GM18502 (cell line): ENCODE data around the gene SLFN11.
"Not testable (repeated sequence)": the region's sequence is repeated elsewhere in the genome, so short reads cannot be mapped to it uniquely, and the experiment has no call there.

Experiments used
- ATAC-seq: cut with Tn5 transposase; IDR thresholded peaks from one replicate; pipeline ENCODE4 v1.9.1; 2021; ENCODE audit warnings: mild to moderate bottlenecking; ENCODE audit not compliant: unreplicated experiment, poor library complexity

Gene SLFN11

DNA sequence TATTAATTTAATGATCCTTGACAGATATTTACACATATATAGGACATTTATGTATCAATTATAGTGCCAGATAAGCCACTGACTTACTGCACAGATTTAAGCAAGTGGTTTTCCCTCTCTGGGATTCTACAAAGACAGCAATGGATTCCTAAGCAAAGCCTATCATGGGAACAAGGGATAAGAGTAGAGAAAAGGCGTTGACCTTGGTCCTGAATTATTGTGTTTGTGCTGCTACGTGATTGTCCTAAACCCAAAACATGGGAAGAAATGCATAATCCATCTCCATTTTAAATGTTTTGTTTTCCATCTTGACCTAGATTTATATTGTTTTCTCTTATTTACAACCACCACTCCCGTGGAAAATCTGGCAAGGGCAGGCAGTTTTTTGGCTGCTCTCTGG, 14.0 kb downstream of the SLFN11 start:
- no peak for ATAC-seq

DNA sequence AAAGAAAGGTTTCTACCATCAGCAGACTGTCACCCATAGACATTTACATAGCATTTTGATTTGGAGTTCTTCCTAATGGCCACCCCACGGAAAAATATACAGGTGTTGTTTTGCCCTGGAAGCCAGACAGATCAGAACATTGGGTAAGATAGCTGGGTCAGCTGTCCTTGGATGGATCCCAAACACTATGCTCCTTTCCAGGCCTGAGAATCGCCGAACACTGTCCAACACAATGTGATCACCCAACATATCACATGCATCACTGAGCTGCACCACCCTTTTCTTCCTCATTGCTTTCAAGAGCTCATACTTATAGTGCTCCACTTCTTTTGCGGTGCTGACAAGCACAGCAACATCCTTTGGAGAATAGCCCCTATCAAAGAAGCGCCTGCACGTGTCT, 21.1 kb downstream of the SLFN11 start:
- no peak for ATAC-seq

DNA sequence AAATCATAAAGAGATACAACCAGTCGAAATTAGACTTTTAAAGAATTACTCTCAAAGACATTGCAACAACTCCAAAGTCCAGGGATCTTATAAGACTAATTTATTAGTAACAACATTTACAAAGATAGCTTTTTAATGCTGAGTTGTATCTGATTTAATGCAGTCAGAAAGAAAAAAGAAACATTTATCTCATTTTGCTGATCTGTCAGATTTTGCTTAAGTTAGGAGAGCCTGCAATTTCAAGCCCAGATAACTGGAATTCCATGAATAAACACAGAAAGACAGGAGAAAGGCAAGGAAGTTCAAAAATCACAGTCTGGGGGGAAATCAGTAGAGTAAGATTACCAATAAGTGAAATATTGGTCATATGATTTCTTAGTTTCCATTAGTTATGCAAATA, 22.9 kb downstream of the SLFN11 start:
- no peak for ATAC-seq

DNA sequence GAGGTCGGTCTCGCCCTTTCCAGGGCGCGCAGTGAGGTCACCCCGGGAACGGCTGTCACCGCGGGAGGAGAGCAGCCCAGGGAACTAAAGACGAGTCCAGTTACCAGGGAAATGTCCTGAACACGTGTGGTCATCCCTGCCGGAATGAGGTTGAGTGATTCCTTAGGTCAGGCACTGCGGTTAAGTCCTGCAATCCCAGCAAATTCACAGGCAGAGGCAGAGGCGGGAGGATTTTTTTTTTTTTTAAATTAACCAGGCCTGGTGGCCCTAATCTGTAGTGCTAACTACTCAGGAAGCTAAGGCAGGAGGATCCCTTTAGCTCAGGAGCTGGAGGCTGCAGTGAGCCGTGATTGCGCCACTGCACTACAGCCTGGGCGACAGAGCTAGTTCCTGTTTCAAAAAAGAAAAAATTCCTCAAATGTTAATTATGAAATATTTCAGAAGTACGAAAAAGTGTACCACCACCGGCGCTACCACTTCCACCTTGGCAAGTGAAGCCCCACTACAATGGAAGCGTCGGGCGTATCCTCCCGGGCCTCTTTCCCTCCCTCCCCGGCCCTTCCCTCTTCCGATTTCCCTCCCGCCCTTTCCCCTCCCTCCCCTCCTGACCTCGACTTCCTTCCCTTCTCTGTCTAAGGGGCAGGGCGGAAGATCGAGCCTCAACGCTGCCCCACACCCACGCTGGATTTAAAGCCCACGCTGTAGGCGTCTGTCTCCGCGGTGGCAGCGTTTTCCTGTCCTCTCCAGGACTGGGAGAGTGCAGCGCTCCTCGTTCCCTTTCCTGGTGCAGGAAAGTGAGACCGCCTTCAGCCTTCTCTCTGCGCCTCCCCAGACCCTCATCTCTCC, 27.3 kb downstream of the SLFN11 start:
- ATAC-seq, result no peak

DNA sequence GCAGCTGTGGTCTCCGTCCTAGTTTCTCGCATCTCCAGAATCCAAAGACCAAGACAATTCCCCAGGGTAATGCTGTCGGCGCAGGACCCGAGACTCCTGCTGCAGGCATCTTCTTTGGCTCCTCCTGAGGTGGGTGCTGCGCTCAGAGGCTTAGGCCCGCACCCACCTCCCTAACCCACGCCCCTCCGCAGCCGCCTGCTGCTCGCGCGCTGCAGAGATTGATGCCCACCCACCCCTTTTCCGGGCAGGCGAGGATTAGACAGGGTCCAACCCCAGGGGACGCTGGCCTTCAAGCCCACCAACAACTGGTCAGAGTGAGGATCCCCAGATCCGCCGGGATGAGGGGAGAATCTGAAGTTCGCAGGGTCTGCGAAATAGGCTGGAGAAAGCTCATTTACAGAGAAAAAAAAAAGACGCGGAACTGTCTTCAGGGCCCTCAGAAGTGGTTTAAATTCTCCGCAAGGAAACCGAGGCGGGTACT, 27.9 kb downstream of the SLFN11 start:
- no peak for ATAC-seq

DNA sequence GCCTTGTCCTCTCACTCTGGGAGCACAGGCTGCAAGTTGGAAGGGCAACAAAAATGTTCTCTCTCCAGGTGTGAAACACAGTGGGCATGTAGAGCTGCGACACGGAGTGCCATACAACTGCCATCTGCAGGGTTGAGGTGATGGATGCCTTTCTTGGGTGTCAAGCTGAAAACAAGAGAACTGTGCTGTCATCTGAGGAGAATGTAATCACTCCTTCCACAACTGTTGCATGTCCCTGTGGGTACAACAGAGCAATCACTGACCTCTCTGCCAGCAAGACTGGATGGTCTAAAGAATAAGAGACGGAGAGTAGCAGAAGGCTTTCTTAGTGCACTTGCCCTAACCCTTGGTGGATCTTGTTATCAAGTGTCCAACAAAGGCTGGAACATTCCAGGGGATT, 29.2 kb downstream of the SLFN11 start:
- ATAC-seq, result no peak

DNA sequence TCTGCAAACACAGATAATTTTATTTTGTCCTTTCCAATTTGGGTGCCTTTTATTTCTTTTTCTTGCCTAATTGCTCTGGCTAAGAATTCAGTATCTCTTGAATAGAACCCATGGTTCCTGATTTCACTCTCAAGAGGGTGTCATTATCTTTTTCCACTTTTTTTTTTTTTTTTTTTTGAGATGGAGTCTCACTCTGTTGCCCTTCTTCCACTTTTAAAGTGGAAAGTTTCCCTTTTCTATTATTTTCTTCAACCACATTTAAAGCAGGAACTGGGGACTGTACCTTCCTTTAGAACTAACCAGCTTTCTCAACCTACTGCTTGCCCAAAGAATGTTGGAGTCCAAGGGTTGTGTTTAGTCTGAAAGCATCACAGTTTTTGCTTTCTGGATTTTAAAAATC, 31.1 kb downstream of the SLFN11 start:
- ATAC-seq, result no peak

DNA sequence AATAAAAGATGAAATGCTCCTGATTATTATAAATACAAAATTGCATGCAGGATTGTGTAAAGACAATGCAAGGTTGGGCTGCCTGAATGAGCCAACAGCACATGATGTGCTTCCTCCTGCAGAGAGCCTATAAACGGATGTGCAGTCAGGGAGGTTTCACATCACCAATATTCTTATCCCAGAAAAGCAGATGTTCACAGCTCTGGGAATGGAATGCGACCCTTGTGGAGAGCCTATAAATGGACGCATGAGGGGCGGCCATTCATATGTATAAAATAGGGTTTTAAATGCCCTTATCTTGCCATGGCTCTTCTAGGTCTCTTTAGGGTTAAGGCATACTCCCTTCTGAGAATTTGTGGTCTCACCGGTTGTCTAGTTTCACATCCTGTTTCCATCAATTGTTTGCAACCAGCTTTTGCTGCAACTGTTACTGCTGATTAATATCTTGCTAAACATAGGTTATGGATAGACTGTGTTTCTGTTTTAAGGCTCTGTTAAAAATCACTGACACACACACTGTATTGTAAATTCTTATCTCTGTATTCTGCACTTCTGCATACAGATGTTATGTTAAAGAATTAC, 31.9 kb downstream of the SLFN11 start:
- ATAC-seq, result no peak

DNA sequence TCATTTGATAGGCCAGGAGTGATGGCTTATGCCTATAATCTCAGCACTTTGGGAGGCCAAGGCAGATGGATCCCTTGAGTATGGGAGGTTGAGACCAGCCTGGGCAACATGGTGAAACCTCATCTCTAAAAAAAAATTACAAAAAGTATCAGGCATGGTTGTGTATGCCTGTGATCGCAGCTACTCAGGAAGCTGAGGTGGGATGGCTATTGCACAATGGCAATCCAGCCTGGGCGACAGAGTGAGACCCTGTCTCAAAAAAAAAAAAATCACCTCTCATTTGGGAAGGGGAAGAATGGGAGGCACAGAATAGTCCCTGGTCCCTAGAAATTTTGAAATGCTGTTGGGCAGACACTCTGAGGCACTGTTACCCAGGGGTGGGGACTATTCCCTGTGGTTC, 35.2 kb downstream of the SLFN11 start:
- ATAC-seq, result no peak

DNA sequence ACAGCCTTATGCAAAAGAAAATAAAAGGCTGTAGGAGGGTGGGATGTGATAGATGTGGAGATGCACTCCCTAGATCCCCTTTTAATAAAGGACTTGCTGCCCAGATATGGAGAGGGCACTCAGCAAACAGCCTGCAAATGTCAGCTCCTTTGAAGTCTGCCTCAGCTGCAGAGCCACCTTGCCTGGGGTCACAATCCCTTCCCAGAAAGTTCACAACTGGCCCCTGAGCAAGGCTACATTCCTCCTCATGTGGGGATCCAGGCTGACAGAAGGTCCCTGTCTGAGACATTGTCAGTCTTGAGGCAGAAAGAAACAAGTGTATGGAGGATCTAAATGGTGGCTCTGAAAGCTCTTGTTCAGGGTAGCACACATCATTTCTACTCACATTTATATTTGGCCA, 36.1 kb downstream of the SLFN11 start:
- ATAC-seq, result no peak

DNA sequence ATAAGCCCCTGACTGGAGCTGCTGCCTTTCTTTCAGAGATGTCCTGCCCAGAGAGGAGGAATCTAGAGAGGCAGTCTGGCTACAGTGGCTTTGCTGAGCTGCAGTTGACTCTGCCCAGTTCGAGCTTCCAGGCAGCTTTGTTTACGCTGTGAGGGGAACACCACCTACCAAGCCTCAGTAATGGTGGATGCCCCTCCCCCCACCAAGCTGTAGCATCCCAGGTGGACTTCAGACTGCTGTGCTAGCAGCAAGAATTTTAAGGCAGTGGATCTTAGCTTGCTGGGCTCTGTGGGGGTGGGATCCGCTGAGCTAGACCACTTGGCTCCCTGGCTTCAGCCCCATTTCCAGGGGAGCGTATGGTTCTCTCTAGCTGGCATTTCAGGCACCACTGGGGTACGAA, 39.8 kb downstream of the SLFN11 start:
- not testable (repeated sequence) for ATAC-seq

DNA sequence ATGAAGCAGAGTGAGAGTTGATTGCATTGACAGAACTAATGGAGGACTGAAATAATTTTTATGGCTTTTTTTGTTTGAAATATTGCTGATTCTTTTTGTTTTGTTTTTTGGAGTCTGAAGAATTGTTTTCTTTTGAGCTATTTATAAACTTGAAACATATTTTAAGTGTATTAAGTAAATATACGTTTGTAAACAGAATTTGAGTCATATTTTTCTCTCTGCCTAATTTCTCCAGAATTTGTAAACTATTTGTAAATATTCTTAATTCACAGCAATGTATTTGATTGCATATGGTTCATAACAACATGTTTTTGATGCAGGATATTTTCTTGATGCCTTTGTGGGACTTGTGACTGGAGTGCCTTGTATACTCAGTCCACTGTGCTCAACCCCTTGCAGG, 50.7 kb downstream of the SLFN11 start:
- no peak for ATAC-seq

DNA sequence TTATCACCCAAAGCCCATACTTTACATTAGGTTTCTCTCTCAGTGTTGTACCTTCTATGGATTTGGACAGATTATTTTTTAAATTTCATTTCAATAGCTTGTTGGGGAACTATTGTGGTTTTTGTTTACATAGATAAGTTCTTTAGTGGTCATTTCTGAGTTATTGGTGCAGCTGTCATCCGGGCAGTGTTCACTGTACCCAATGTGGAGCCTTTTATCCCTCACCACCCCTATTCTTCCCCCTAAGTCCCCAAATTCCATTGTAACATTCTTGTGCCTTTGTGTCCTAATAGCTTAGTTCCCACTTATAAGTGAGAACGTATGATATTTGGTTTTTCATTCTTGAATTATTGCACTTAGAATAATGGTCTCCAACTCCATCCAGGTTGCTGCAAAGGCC, 57.5 kb downstream of the SLFN11 start:
- no peak for ATAC-seq

DNA sequence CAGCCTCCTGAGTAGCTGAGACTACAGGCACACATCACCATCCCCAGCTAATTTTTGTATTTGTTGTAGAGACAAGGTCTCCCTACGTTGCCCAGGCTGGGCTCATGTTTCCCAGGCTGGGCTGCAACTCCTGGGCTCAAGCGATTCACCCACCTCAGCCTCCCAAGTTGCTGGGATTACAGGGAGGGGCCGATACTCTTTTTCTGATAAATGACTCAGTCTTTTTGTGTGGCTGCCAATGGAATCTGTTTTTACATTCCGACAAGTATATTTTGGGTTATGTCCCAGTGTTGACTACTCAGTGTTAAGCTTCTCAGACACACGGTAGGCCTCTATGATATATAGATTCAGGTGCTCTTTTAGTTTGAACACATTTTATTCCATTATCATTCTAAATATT, 58.1 kb downstream of the SLFN11 start:
- ATAC-seq, result no peak

DNA sequence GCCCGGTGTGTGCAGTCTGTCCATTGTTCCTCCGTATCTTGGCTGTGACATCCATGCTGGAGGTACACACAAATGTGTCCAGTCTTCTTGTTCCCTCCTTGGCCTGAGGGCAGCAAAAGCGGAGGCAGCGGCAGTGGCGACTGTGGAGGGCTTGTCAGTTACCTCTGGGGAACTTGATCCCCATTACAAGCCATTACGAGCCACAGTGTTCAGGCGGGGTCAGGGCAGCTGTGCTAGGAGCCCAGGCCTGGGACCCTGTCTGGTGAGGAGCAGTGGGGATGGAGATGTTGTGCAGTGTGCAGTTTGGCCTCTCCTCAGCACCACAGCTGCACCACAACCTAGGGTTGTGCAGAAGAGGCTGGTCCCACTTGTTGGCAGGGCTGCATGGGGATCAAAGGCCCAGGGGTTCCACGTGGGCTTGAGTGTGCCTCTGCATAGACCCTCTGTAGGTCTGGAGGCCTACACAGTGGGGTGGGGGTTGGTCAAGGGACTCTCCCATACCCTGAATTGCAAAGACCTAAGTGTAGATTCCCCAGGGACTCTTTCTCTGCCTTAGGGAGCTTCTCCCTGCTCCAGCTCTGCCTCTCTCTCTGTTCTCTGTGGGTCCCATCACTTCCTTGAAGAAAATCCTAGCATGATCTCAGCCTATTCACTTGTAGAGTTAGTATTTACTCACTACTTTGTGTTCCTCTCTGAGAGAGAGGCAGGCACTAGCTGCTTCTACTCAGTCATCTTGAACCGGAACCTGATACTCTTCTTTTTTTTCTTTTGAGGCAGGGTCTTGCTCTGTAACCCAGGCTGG, 58.8 kb downstream of the SLFN11 start:
- ATAC-seq, result no peak

DNA sequence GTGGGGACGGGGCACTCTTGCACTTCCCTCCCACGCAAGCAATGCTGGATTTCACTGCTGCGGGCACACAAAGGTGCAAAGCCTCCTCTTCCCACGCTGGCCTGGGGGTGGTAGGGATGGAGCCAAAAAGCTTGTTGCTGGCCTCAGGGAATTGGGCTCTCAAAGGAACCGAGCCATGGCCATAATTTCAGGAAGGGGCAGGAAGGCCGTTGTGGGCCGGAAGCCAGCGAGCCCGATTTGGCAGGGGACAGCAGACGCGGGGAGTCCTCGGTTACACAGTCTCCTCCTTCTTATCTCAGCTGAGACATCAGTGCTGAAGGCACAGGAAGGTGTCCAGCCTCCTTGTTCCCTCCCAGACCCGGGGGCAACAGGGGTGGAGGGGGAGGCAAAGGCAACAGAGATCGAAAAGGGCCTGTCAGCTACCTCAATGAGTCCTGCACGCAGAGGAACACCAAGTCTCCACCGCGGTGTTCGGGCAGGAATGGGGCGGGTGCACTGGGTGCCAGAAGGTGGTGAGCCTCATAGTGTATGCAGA, 59.5 kb downstream of the SLFN11 start:
- ATAC-seq, result no peak

DNA sequence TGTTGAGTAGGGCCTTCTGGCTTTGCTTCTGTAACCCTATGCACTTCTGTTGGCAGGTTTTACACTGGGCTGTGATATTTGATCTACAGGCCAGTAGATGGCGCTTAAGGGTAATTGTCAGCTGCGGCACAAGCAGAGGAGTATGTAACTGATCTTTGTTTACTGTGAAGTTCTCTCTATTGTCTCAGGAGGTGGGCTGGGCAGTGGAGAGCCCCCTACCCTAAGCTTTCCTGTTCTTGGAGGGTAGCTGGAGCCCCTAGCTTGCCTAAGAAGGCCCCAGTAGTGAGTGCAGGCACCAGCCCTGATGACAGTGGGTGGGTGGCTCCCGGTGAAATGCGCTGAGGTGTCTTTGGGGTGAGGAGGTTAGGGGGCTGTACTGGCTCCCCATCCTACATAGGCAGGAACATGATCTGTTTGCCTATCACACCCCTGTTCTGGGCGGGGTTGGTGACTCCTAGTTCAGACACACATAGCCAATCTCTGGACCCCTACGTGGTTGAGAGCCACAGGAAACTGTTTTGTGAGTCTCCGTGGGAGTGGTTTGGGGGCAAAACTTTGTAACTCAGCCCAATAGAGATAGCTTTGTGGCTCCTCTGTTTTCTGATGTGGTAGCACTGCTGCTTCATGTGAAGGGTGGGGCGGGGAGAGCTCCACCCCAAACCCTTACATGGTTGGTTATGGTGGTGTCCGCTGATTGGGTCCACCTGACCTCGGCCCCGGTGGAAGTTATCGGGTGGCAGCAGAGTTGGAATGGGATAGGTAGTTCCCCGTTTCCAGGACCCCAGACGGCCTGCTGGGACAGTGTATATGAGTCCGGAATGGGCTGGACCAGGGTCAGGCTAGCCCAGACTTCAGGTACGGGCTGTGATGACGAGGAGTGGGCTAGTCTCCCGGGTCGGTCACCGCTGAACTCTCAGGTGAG, 60.4 kb downstream of the SLFN11 start:
- ATAC-seq, result peak; percentile 72

DNA sequence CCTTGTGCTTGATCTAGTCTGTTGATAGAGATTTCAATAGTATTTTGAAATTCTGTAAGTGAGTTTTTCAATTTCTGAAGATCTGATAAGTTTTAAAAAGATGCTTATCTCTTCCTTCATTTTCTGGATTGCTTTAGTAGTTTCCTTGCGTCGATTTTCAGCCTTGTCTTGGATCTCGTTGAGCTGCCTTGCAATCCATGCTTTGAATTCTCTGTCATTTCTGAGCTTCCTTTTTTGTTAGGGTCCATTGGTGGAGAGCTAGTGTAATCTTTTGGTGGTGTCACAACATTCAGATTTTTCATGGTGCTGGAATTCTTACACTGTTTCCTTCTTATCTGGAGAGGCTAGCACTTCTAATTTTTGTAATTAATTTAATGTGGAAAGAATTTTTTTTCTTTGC, 61.1 kb downstream of the SLFN11 start:
- ATAC-seq, result no peak

DNA sequence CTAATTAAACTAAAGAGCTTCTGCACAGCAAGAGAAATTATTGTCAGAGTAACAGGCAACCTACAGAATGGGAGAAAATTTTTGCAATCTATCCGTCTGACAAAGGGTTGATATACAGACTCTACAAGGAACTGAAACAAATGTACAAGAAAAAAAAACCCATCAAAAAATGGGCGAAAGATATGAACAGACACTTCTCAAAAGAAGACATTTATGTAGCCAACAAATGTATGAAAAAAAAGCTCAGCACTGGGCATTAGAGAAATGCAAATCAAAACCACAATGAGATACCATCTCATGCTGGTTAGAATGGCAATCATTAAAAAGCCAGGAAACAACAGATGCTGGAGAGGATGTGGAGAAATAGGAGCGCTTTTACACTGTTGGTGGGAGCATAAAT, 64.1 kb downstream of the SLFN11 start:
- ATAC-seq, result not testable (repeated sequence)
